Vagina (tissue), 2 donors: Measurements from ENCODE around the gene CHL1. TPM values are rescaled to one million over a fixed set of nuclear protein-coding genes. Genes with fewer than 3 reads are reported as not detected.

ENCODE experiments used
- DNase-seq, 2 donors: peaks; one replicate each; pipeline ENCODE4 v3.0.0-alpha.2; 2017; ENCODE audit errors: extremely low spot score in 2 of 2
- H3K27ac ChIP-seq: fragments of 200-600 bp; sonication (generic); one replicate; pipeline ENCODE4 v1.5.1; 2019
- H3K27me3 ChIP-seq: fragments of 200-600 bp; sonication (generic); one replicate; pipeline ENCODE4 v1.5.1; 2019
- H3K36me3 ChIP-seq, 2 donors: fragments of 200-600 bp; sonication (generic); one replicate each; pipeline ENCODE4 v1.5.1; 2017 to 2019
- H3K4me1 ChIP-seq: fragments of 200-600 bp; sonication (generic); one replicate; pipeline ENCODE4 v1.5.1; 2019
- H3K4me3 ChIP-seq, 2 donors: fragments of 200-600 bp; sonication (generic); 1 replicate in 1 of 2; 2 replicates in 1 of 2; pipeline ENCODE4 v1.5.1; 2016 to 2019
- H3K9me3 ChIP-seq: fragments of 200-600 bp; sonication (generic); one replicate; pipeline ENCODE4 v1.5.1; 2019
- CTCF ChIP-seq, 3 experiments: fragments of 450-650 bp in 2 of 3; fragments of 200-600 bp in 1 of 3; sonication (generic) in 1 of 3; IDR thresholded peaks; one replicate each; pipeline ENCODE4 v1.5.1; 2017 to 2019; ENCODE audit warnings: antibody characterized with exemption in 3 of 3, mild to moderate bottlenecking in 2 of 3, moderate library complexity in 2 of 3
- POLR2A ChIP-seq, 2 donors: fragments of 450-650 bp; IDR thresholded peaks; one replicate each; pipeline ENCODE4 v1.6.1; 2017; ENCODE audit warnings: antibody characterized with exemption in 2 of 2, mild to moderate bottlenecking in 2 of 2, moderate library complexity in 2 of 2
- POLR2AphosphoS5 ChIP-seq, 2 donors: sonication (generic); formaldehyde crosslinking; IDR thresholded peaks; one replicate each; pipeline ENCODE4 v1.9.0; 2017; ENCODE audit warnings: antibody characterized with exemption in 2 of 2, mild to moderate bottlenecking in 2 of 2, low read depth in 1 of 2; ENCODE audit not compliant: insufficient read depth in 1 of 2
- intact Hi-C: fragments of 100-400 bp; cut with DNase I; formaldehyde crosslinking; loops from one replicate; pipeline ENCODE4 v1.15.1; 2023
- small RNA-seq: library from RNA; depleted of rRNA; stranded (forward); fragments of <200 nt; gene quantifications from one replicate; pipeline ENCODE3, GENCODE V24; 2016
- total RNA-seq: library from RNA; depleted of rRNA; stranded (reverse); fragments of >200 nt; gene quantifications from one replicate; pipeline ENCODE4 v1.2.3, GENCODE V29; 2016

Gene CHL1
- total RNA-seq, 1 donor from 2014 or later = 25.8 TPM

GRCh38 chr3:458124-458523, 261.6 kb downstream of the CHL1 start:
- H3K27me3 ChIP-seq = no peaks in the 10 kb centered on the region
- no peaks in the 10 kb centered on the region for H3K9me3 ChIP-seq
- no peaks in the 10 kb centered on the region for H3K4me1 ChIP-seq
- no peak for DNase-seq
- no peak overlapping the region for H3K27ac ChIP-seq
- no peak for TF ChIP-seq POLR2AphosphoS5 (IDR thresholded peaks at IDR 0.05; ENCODE audit: insufficient read depth in 1 of 2, low read depth in 1 of 2)
- no peak for TF ChIP-seq POLR2A (IDR thresholded peaks at IDR 0.05)
- TF ChIP-seq CTCF (IDR thresholded peaks at IDR 0.05) = no peak
- intact Hi-C loops = no loop called here
- H3K36me3 ChIP-seq = no peaks in the 10 kb centered on the region
- H3K4me3 ChIP-seq = no peak overlapping the region

- no peak for DNase-seq
- no peaks in the 10 kb centered on the region for H3K4me1 ChIP-seq
- H3K27ac ChIP-seq = no peak overlapping the region
- H3K36me3 ChIP-seq = no peaks in the 10 kb centered on the region
- H3K9me3 ChIP-seq = no peaks in the 10 kb centered on the region
- intact Hi-C loops = no loop called here
- no peaks in the 10 kb centered on the region for H3K27me3 ChIP-seq
- H3K4me3 ChIP-seq = no peak overlapping the region
- no peak for TF ChIP-seq POLR2AphosphoS5 (IDR thresholded peaks at IDR 0.05; ENCODE audit: insufficient read depth in 1 of 2, low read depth in 1 of 2)
- no peak for TF ChIP-seq CTCF (IDR thresholded peaks at IDR 0.05)
- TF ChIP-seq POLR2A (IDR thresholded peaks at IDR 0.05) = no peak
Measured at GRCh38 chr3:458653-459310, 262.2 kb downstream of the CHL1 start.

Small RNAs within 50 kb of the gene (small RNA-seq; reads per million reads assigned to genes)
- not detected for gene RNU6-1194P
